Keratinocyte (primary cell): ENCODE results near the gene SERPINE1.

Experiments
- CTCF ChIP-seq, 3 experiments: IDR thresholded peaks in 1 of 3; conservative IDR thresholded peaks in 1 of 3; optimal IDR thresholded peaks in 1 of 3; 2 replicates in 2 of 3; 3 replicates in 1 of 3; pipeline versions ENCODE3 to v1.5.1; 2011; ENCODE audit warnings: low read length in 3 of 3, mild to moderate bottlenecking in 3 of 3, moderate library complexity in 2 of 3, control low read depth in 1 of 3, inconsistent platforms in 1 of 3; ENCODE audit not compliant: insufficient read depth in 2 of 3; ENCODE audit errors: extremely low read depth in 1 of 3
- EZH2 ChIP-seq: IDR thresholded peaks from one replicate; pipeline ENCODE4 v1.6.1; 2012; ENCODE audit warnings: inconsistent platforms, mild to moderate bottlenecking, low read length, moderate library complexity

GRCh38 chr7:101159696-101160674 lies 33.1 kb downstream of the SERPINE1 start:
- TF ChIP-seq CTCF (optimal IDR thresholded peaks at IDR 0.05 in 1 of 3, IDR thresholded peaks at IDR 0.05 in 1 of 3, conservative IDR thresholded peaks at IDR 0.05 in 1 of 3; ENCODE audit: extremely low read depth in 1 of 3, insufficient read depth in 2 of 3, low read length in 3 of 3): no peak
- no peak for TF ChIP-seq EZH2
